DMS153 (cell line): Measurements from ENCODE around the gene MTCH1.

Experiments
- DNase-seq: peaks from one replicate; lab custom pipeline; 2025; lab: John Stamatoyannopoulos, UW

MTCH1 gene

GRCh38 chr6:36970892-36971842 lies 14.8 kb downstream of the MTCH1 start:
- DNase-seq, result no peak

- no peak for DNase-seq
These were observed 15.8 kb downstream of the MTCH1 start for GRCh38 chr6:36969988-36970891.

GRCh38 chr6:36969240-36969691 lies 16.7 kb downstream of the MTCH1 start:
- no peak for DNase-seq

- DNase-seq, result no peak
These were observed 17.6 kb downstream of the MTCH1 start for GRCh38 chr6:36968266-36968977.

GRCh38 chr6:36967757-36968156 lies 18.2 kb downstream of the MTCH1 start:
- DNase-seq, result no peak

GRCh38 chr6:36967301-36967700 lies 18.7 kb downstream of the MTCH1 start:
- no peak for DNase-seq

GRCh38 chr6:36964908-36965307 lies 21.1 kb downstream of the MTCH1 start:
- no peak for DNase-seq

- no peak for DNase-seq
These were observed 21.6 kb downstream of the MTCH1 start for GRCh38 chr6:36964349-36964748.

- DNase-seq, result no peak
These were observed 22.3 kb downstream of the MTCH1 start for GRCh38 chr6:36963451-36964290.

GRCh38 chr6:36962874-36963273 lies 23.1 kb downstream of the MTCH1 start:
- DNase-seq, result peak; percentile 13

GRCh38 chr6:36961441-36962435 lies 24.3 kb downstream of the MTCH1 start:
- no peak for DNase-seq

- DNase-seq, result no peak
These were observed 26.3 kb downstream of the MTCH1 start for GRCh38 chr6:36959555-36960250.

- DNase-seq, result no peak
These were observed 27.0 kb downstream of the MTCH1 start for GRCh38 chr6:36958775-36959554.

- no peak for DNase-seq
These were observed 28.2 kb downstream of the MTCH1 start for GRCh38 chr6:36957773-36958271.

- DNase-seq, result no peak
These were observed 29.6 kb downstream of the MTCH1 start for GRCh38 chr6:36956446-36956820.

GRCh38 chr6:36955671-36956445 lies 30.1 kb downstream of the MTCH1 start:
- DNase-seq, result no peak

GRCh38 chr6:36955136-36955535 lies 30.9 kb downstream of the MTCH1 start:
- no peak for DNase-seq
